Measurements from ENCODE around the gene FASTK.

DNA sequence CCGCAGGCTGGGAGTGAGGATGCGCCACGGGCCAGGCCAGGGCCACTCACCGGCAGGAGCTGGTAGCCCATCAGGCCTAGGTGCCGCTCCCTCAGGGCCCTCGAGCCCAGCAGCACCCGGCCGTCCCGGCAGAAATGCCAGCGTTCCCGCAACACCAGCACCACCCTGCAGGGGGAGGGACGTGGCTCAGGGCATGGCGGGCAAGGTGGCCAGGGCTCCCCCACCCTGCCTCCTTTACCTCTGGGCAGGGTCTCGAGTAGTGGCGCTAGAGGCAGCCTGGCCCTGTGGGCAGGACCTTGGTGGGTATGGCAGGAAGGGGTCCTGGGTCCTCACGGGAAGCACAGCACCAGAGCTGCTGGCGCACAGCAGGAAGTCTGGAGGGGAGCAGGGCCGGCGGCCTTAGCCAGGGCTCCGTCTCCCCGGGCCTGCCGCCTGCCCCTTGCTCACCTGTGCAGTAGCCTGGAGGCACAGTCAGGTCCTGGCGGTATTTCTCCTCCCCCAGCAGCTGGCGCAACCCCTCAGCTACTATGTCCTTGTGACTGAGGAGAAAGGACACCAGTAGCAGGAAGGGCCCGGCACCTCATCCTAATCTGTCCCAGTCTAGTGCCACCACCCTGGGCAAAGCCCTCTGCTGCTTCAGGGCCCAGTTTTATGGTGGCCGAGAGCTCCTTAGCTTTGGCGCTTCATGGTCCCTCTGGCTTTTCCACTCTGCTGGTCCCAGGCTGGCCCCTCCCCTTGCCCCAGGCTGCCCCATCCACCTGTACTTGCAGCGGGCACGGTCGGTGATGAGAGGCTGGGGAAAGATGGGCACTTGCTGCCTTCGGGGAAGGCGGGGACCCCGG is 3.5 kb downstream of the FASTK start:
- no peak for TF ChIP-seq EP300 (IDR thresholded peaks at IDR 0.05; ENCODE audit: low read depth)
- TF ChIP-seq, protein P1, sequence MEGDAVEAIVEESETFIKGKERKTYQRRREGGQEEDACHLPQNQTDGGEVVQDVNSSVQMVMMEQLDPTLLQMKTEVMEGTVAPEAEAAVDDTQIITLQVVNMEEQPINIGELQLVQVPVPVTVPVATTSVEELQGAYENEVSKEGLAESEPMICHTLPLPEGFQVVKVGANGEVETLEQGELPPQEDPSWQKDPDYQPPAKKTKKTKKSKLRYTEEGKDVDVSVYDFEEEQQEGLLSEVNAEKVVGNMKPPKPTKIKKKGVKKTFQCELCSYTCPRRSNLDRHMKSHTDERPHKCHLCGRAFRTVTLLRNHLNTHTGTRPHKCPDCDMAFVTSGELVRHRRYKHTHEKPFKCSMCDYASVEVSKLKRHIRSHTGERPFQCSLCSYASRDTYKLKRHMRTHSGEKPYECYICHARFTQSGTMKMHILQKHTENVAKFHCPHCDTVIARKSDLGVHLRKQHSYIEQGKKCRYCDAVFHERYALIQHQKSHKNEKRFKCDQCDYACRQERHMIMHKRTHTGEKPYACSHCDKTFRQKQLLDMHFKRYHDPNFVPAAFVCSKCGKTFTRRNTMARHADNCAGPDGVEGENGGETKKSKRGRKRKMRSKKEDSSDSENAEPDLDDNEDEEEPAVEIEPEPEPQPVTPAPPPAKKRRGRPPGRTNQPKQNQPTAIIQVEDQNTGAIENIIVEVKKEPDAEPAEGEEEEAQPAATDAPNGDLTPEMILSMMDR (IDR thresholded peaks at IDR 0.05) = peak in 1 of 5 experiments; percentile 14
